HepG2 (cell line): ENCODE measurements around the gene SPATA25. TPM values are rescaled to one million over a fixed set of nuclear protein-coding genes. Genes with fewer than 3 reads are reported as not detected.

Source experiments
- AGO2 ChIP-seq: fragments of 200-400 bp; formaldehyde crosslinking; optimal IDR thresholded peaks from 2 replicates; pipeline ENCODE3; 2017; ENCODE audit warnings: mild to moderate bottlenecking, low read depth, low read length, moderate library complexity
- DZIP1 ChIP-seq: sonication (generic); formaldehyde crosslinking; IDR thresholded peaks from 2 replicates; pipeline ENCODE4 v1.5.0; 2020; ENCODE audit warnings: mild to moderate bottlenecking, missing genetic modification reagents
- HOXA3 ChIP-seq: sonication (generic); formaldehyde crosslinking; IDR thresholded peaks from 2 replicates; pipeline ENCODE4 v1.5.0; 2020; ENCODE audit warnings: missing genetic modification reagents
- MAZ ChIP-seq, 2 experiments: sonication (generic) in 1 of 2; formaldehyde crosslinking in 1 of 2; IDR thresholded peaks; 2 replicates each; pipeline versions ENCODE4 v1.5.0 to v1.6.1; 2012 to 2020; ENCODE audit warnings: low read depth in 2 of 2, mild to moderate bottlenecking in 2 of 2, borderline replicate concordance in 1 of 2, improper control_type of control experiment in 1 of 2, low read length in 1 of 2, missing genetic modification reagents in 1 of 2, moderate library complexity in 1 of 2
- MBD4 ChIP-seq: IDR thresholded peaks from 2 replicates; pipeline ENCODE4 v1.6.1; 2012; ENCODE audit warnings: low read length, inconsistent platforms, borderline replicate concordance
- NRL ChIP-seq: sonication (generic); formaldehyde crosslinking; IDR thresholded peaks from 2 replicates; pipeline ENCODE4 v1.5.0; 2020; ENCODE audit warnings: missing genetic modification reagents, mild to moderate bottlenecking, moderate library complexity, borderline replicate concordance
- RBFOX2 ChIP-seq: fragments of 200-400 bp; formaldehyde crosslinking; IDR thresholded peaks from 2 replicates; pipeline ENCODE4 v1.6.1; 2017; ENCODE audit warnings: low read depth, mild to moderate bottlenecking, low read length
- REPIN1 ChIP-seq: sonication (generic); formaldehyde crosslinking; IDR thresholded peaks from 2 replicates; pipeline ENCODE4 v1.8.0; 2022; ENCODE audit warnings: missing genetic modification reagents, low read depth, mild to moderate bottlenecking, borderline replicate concordance
- SMAD9 ChIP-seq: sonication (generic); formaldehyde crosslinking; IDR thresholded peaks from 2 replicates; pipeline ENCODE4 v1.5.1; 2020; ENCODE audit warnings: mild to moderate bottlenecking, missing genetic modification reagents
- SSRP1 ChIP-seq: IDR thresholded peaks from 2 replicates; pipeline ENCODE4 v1.6.1; 2016; ENCODE audit warnings: control low read depth
- TARDBP ChIP-seq: sonication (generic); formaldehyde crosslinking; IDR thresholded peaks from 2 replicates; pipeline ENCODE4 v1.8.0; 2022; ENCODE audit warnings: mild to moderate bottlenecking, missing genetic modification reagents
- ZBTB25 ChIP-seq: IDR thresholded peaks from 2 replicates; pipeline ENCODE4 v1.6.1; 2018; ENCODE audit warnings: missing genetic modification reagents
- ZNF318 ChIP-seq: sonication (generic); formaldehyde crosslinking; IDR thresholded peaks from 2 replicates; pipeline ENCODE4 v1.4.0; 2020; ENCODE audit warnings: mild to moderate bottlenecking, missing genetic modification reagents
- ZNF770 ChIP-seq: sonication (generic); formaldehyde crosslinking; IDR thresholded peaks from 2 replicates; pipeline ENCODE4 v1.5.0; 2020; ENCODE audit warnings: mild to moderate bottlenecking, missing genetic modification reagents
- ZSCAN31 ChIP-seq: sonication (generic); formaldehyde crosslinking; IDR thresholded peaks from 2 replicates; pipeline ENCODE4 v1.5.0; 2020; ENCODE audit warnings: low read depth, mild to moderate bottlenecking, missing genetic modification reagents
- polyA plus RNA-seq, 8 experiments: library from polyadenylated mRNA; depleted of rRNA in 3 of 8; stranded (reverse) in 7 of 8; unstranded in 1 of 8; fragments of >200 nt; fragmentation: Illumina TruSeq in 4 of 8; extraction: Trizol in 4 of 8; gene quantifications; 2 replicates each; pipeline versions ENCODE4 v1.2.1 to v1.2.3, GENCODE V29; 2011 to 2016; ENCODE audit warnings: low read depth in 4 of 8, missing spikeins in 1 of 8, mixed read lengths in 1 of 8; ENCODE audit not compliant: insufficient read depth in 1 of 8
- total RNA-seq, 5 experiments: library from RNA; depleted of rRNA; stranded (reverse); fragments of >200 nt; fragmentation: Illumina TruSeq; extraction: Trizol; gene quantifications; 2 replicates each; pipeline ENCODE4 v1.2.3, GENCODE V29; 2016; ENCODE audit warnings: low read depth in 1 of 5

SPATA25 gene
- total and polyA plus RNA-seq, 2 of the 13 experiments (the other 11 are each of a cell fraction or from before 2014, with no cell fraction given), result 4.8 to 7.6 TPM

GRCh38 chr20:45888681-45889080, 1.3 kb upstream of the SPATA25 start (continued):
- no peak for TF ChIP-seq REPIN1 (CRISPR knock-in tag)
- TF ChIP-seq SMAD9 (CRISPR knock-in tag), result no peak
- peak; percentile 57 for TF ChIP-seq AGO2
- peak; percentile 67; the same call in 1 of the 2 replicates for TF ChIP-seq SSRP1 (CRISPR knock-in tag)
- TF ChIP-seq ZBTB25 (CRISPR knock-in tag), result no peak
- peak; percentile 83; the same call in 1 of the 2 replicates for TF ChIP-seq ZNF318
- no peak for TF ChIP-seq ZNF770
- 0 out of 2 replicates have a peak, but pooled peaks have one; percentile 12 for TF ChIP-seq HOXA3 (CRISPR knock-in tag)
- no peak for TF ChIP-seq MAZ (IDR thresholded peaks at IDR 0.05; ENCODE audit: borderline replicate concordance, low read depth, low read length)
- TF ChIP-seq MAZ (CRISPR knock-in tag; IDR thresholded peaks at IDR 0.05; ENCODE audit: low read depth), result no peak
- 0 out of 2 replicates have a peak, but pooled peaks have one; percentile 36 for TF ChIP-seq NRL (CRISPR knock-in tag)
- 0 out of 2 replicates have a peak, but pooled peaks have one; percentile 22 for TF ChIP-seq TARDBP (CRISPR knock-in tag)
- TF ChIP-seq ZSCAN31 (CRISPR knock-in tag), result no peak
- no peak for TF ChIP-seq MBD4
- 0 out of 2 replicates have a peak, but pooled peaks have one; percentile 73 for TF ChIP-seq DZIP1 (CRISPR knock-in tag)
- peak; percentile 37 for TF ChIP-seq RBFOX2
